Activated naive CD4-positive, alpha-beta T cell treated with anti-CD3 and anti-CD28 coated beads, Interleukin-2, amount 50 U/mL, for 16 hours (primary cell): ENCODE results near the gene XRCC2.

Experiments used
- DNase-seq: peaks from one replicate; pipeline ENCODE4 v3.0.0-alpha.2; 2020

Gene XRCC2

DNA sequence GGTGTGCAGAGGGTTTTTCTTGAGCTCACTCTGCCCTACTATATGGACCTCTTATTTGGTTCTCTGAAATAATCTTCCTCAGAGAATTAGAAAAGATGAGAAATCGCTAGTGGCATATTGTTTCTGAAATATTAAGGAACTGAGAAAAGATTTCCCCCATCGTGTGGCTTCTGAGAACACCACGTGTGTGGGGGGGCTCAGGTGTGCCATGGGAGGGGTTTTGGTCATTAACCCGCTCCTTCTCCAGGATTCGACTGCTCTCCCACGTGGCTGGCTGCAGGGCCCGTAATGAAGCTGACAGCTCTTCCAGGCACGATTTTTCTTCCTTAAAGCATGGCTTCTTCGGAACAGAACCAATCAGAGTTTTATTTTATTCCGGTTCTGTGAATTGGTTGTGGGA is 67.7 kb downstream of the XRCC2 start:
- no peak for DNase-seq

DNA sequence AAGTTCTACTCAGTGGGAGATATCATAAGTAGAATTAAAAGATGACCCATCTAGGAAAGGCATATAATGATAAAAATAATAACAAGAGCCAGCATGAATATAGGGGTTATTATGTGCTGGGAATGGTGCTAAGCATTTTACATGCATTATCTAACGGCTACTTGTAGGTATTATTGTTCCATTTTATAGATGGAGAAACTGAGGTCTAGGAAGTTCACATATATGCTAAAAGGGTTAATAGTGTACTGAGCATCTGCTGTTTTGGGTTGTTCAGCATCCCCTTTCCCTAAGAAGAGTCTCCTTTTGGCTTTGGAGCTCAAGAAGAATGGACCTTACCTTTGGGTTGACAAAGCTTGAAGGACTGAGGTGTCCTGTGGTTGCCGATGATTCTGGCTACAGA is 68.9 kb downstream of the XRCC2 start:
- no peak for DNase-seq

DNA sequence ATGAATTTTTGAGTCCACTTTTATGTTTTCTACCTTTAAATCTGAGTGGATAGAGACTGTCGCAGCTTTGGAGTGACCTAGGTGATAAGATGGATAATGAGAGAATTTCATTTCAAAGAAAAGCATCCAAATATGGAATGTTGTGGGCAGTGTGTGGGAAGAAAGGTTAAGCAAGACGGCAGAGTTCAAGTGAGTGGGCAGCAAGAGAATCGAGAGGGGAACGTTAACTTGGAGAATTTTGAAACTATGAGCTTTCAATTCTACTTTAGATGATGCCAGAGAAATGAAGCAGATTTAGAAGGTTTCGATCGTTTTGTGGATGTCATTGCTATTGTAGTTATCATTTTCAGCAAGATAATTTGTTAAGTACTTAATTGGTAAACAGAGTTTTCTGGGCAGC is 73.0 kb downstream of the XRCC2 start:
- no peak for DNase-seq

DNA sequence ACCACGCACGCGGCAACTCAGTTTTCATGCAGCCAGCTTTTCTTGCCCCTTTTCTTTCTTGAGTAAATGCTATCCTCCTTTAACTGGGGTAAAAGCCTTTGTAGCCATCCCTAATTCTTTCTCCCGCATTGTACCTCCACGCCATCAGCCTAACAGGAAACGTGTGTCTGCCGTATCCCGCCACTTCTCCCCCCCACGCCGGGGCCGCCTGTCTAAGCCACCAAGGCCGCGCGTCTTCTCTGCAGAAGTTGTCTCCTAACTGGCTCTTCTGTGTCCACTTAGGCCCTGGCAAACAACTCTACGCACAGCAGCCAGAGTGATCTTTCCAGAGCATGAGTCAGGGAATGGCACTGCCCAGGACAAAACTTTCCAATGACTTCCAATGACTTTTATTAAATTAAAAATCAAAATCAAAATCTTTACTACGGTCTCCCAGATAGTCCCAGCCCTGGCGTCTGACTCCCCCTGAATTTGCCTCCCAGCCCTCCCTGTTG is 74.6 kb downstream of the XRCC2 start:
- DNase-seq = no peak

DNA sequence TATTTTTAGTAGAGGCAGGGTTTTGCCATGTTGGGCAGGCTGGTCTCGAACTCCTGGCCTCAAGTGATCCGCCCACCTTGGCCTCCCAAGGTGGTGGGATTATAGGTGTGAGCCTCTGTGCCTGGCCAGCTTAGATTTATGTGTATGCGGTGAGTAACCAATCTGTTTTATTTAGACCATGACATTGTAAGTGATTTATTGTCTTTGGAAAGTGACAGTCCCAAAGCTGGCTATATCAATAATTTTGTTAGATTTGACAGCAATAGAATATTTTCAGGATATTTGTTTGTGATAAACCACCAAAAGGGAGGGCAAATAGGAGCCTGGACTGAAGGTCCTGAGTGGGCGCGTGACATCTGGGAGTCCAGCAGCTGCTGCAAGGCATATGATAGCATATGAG is 75.7 kb downstream of the XRCC2 start:
- DNase-seq = no peak

DNA sequence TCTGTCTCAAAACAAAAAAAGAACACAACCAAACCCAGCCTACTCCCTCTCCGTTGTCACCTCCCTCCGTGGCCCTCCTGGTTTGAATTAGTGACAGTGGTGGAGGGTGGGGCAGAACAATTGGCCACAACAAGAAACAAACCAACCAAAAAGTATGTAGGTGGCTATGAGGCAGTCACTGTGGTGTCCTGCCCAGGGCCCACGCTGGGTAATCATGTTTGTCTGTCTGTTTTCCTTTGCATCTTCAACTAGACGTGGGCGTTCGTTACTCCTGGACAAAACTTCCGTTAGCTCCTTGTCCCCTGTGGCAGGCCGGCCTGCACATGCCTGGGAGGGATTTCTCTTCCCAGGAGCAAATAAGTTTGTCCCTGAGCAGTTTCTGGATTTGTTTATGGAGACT is 78.4 kb downstream of the XRCC2 start:
- no peak for DNase-seq

DNA sequence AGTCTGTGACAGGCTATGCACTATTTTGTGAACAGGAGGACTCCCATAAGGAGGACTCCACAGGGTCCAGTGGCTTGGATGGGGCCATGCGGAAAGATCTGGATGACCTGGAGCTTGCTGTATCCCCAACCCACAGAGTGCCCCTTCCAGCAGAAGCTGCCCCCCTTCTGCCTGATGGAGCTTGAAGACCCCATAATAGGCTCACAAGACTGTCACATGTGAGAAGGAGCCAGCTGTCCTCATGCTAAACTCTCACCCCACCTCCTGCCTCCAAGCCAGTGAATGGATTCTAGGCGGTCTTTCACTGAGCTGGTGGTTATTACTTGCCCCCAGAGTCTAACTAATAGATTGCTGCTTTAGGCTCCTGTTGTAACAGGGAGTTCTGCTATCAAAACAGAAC is 79.1 kb downstream of the XRCC2 start:
- DNase-seq = no peak
